Pancreas (tissue), 10 donors: Measurements from ENCODE around the gene AIFM1. TPM values are rescaled to one million over a fixed set of nuclear protein-coding genes. Genes with fewer than 3 reads are reported as not detected.
A peak's percentile ranks its signal among the peaks of the same experiment; 100 is the strongest.

ENCODE experiments used
- ATAC-seq, 4 donors: fragments of 200-7000 bp; cut with Tn5 transposase; one replicate each; pipeline versions ENCODE4 v1.8.0 to v1.9.1; 2020; ENCODE audit warnings: mild to moderate bottlenecking in 4 of 4, moderate library complexity in 4 of 4
- DNase-seq, 6 donors: peaks; one replicate each; pipeline ENCODE4 v3.0.0-alpha.2; 2020
- FAIRE-seq: peaks from 2 replicates; lab custom pipeline; 2012; peaks lifted over from hg19 to GRCh38; lab: Jason Lieb, UNC
- H3K27ac ChIP-seq, 4 donors: fragments of 200-600 bp; sonication (generic); 1 replicate in 3 of 4; 2 replicates in 1 of 4; pipeline versions ENCODE4 v1.5.0 to v1.8.0; 2020
- H3K27me3 ChIP-seq, 4 donors: fragments of 200-600 bp; one replicate each; pipeline ENCODE4 v1.8.0; 2021
- H3K36me3 ChIP-seq, 3 donors: fragments of 200-600 bp; sonication (generic) in 1 of 3; one replicate each; pipeline versions ENCODE4 v1.5.0 to v1.8.0; 2020 to 2021
- H3K4me1 ChIP-seq, 3 donors: fragments of 200-600 bp; one replicate each; pipeline ENCODE4 v1.8.0; 2021
- H3K4me3 ChIP-seq, 4 donors: fragments of 200-600 bp; sonication (generic) in 2 of 4; one replicate each; pipeline versions ENCODE4 v1.5.0 to v1.8.0; 2020 to 2021
- H3K9me3 ChIP-seq, 4 donors: fragments of 200-600 bp; one replicate each; pipeline ENCODE4 v1.8.0; 2021
- CTCF ChIP-seq, 4 donors: fragments of 200-600 bp; sonication (generic) in 3 of 4; IDR thresholded peaks; one replicate each; pipeline versions ENCODE4 v1.5.0 to v1.8.0; 2021; ENCODE audit warnings: antibody characterized with exemption in 4 of 4
- WGBS, 2 donors: extraction: QIAGEN DNeasy Blood & Tissue Kit; methylation state at CpG; one replicate each; pipeline ENCODE4 v1.1.7; 2013; 5-methylcytosine and 5-hydroxymethylcytosine counted together
- intact Hi-C, 3 donors: fragments of 100-400 bp; cut with DNase I; formaldehyde crosslinking; loops; one replicate each; pipeline versions ENCODE4 v1.11.1 to v1.14.2; 2022
- polyA plus RNA-seq, 2 donors: library from polyadenylated mRNA; stranded (reverse); fragments of 200-250 nt; gene quantifications; one replicate each; pipeline ENCODE4 v1.2.3, GENCODE V29; 2013
- total RNA-seq, 6 donors: library from RNA; stranded (reverse); fragmentation: NEBNext Ultra II Directional in 4 of 6; extraction: Animal tissue kit (Norgen Biotek cat#: 25700) in 4 of 6; gene quantifications; one replicate each; pipeline versions ENCODE4 v1.2.1 to v1.2.4, GENCODE V29; 2021 to 2023
- donor health status: healthy with polysubstance abuse.
- donor health status: DM: no; HTN: no; CAD: no; lungs with moderate emphysema.
- donor health status: DM: no; HTN: no; CAD: no.
- donor health status: control.
- donor health status: control.
- donor health status: Bipolar disorder and iron deficiency.
- donor health status: DM: yes; HTN: yes; CAD: no.
- donor health status: DM: no; HTN: no; CAD: no.
- donor health status: DM: no; HTN: no; CAD: no.
- donor health status: DM: yes; HTN: yes; CAD: no.

Gene AIFM1
- total RNA-seq (10 to 100 TPM; 12.1 to 19.7 (median 15.3) TPM), polyA plus RNA-seq (10 to 100 TPM; 12.5 to 19.6 TPM)

- ATAC-seq (peak; percentile 91 to 97 (median 97)), FAIRE-seq (no peak), DNase-seq (peak; percentile 89 to 95 (median 90))
- no peaks in the 10 kb centered on the region for H3K36me3 ChIP-seq
- H3K27ac ChIP-seq = peak within 1 kb of the TSS; percentile 44 to 89 (median 72)
- peak within 1 kb of the TSS; percentile 22 to 57 (median 34) for H3K4me3 ChIP-seq
- H3K4me1 ChIP-seq = peaks cover 0 to 4% (median 0%) of the 10 kb centered on the region in 3 donors
- intact Hi-C loops = no loop called here
- H3K27me3 ChIP-seq = peaks cover 0 to 6% (median under 1%) of the 10 kb centered on the region in 4 donors
- TF ChIP-seq CTCF (IDR thresholded peaks at IDR 0.05) = no peak
- no peaks in the 10 kb centered on the region for H3K9me3 ChIP-seq
- WGBS, 2 donors = 0 to 30% methylated on average over 50 of the region's 50 CpGs
Measured at GRCh38 chrX:130165703-130166502, at the start of gene AIFM1. Gene AIFM1, minus strand, starts transcription at chrX:130165841. Its CDS starts 185 bp downstream, at chrX:130165656.

GRCh38 chrX:130213376-130213775 lies 47.7 kb upstream of the AIFM1 start:
- H3K36me3 ChIP-seq = no peaks in the 10 kb centered on the region
- 84 to 85% methylated on average over 2 of the region's 2 CpGs for WGBS, 2 donors
- no peaks in the 10 kb centered on the region for H3K4me1 ChIP-seq
- intact Hi-C loops = no loop called here
- DNase-seq (no peak), FAIRE-seq (no peak), ATAC-seq (no peak)
- no peak overlapping the region for H3K27ac ChIP-seq
- H3K27me3 ChIP-seq = no peaks in the 10 kb centered on the region
- H3K4me3 ChIP-seq = no peak overlapping the region
- TF ChIP-seq CTCF (IDR thresholded peaks at IDR 0.05) = no peak
- no peaks in the 10 kb centered on the region for H3K9me3 ChIP-seq

- Histone ChIP-seq H3K9me3 (no peaks in the 10 kb centered on the region), H3K27ac (no peak overlapping the region), H3K4me3 (no peak overlapping the region), H3K27me3 (no peaks in the 10 kb centered on the region), H3K36me3 (no peaks in the 10 kb centered on the region), H3K4me1 (no peaks in the 10 kb centered on the region)
- TF ChIP-seq CTCF (IDR thresholded peaks at IDR 0.05) = no peak
- no peak for FAIRE-seq
- DNase-seq = no peak
- WGBS, 2 donors = 78 to 85% methylated on average over 1 of the region's 1 CpG
- ATAC-seq = no peak
- intact Hi-C loops = no loop called here
Measured at GRCh38 chrX:130212371-130212770, 46.7 kb upstream of the AIFM1 start.

GRCh38 chrX:130211415-130212186 lies 46.0 kb upstream of the AIFM1 start:
- DNase-seq (no peak), ATAC-seq (no peak), FAIRE-seq (no peak)
- H3K4me3 ChIP-seq = no peak overlapping the region
- TF ChIP-seq CTCF (IDR thresholded peaks at IDR 0.05) = no peak
- H3K36me3 ChIP-seq = no peaks in the 10 kb centered on the region
- H3K27ac ChIP-seq = no peak overlapping the region
- no peaks in the 10 kb centered on the region for H3K4me1 ChIP-seq
- WGBS, 2 donors = 63 to 88% methylated on average over 4 of the region's 4 CpGs
- intact Hi-C loops = no loop called here
- no peaks in the 10 kb centered on the region for H3K9me3 ChIP-seq
- no peaks in the 10 kb centered on the region for H3K27me3 ChIP-seq
